ENCODE measurements around the gene THBS3.
A peak's percentile ranks its signal among the peaks of the same experiment; 100 is the strongest.
"Not testable (repeated sequence)": the region's sequence is repeated elsewhere in the genome, so short reads cannot be mapped to it uniquely, and the experiment has no call there.

The THBS3 gene

GRCh38 chr1:155233502-155233901 lies 25.8 kb upstream of the THBS3 start:
- DNase-seq: not testable (repeated sequence)

- not testable (repeated sequence) for DNase-seq
Observed at GRCh38 chr1:155232001-155232978, 24.6 kb upstream of the THBS3 start.

GRCh38 chr1:155231302-155231701 lies 23.6 kb upstream of the THBS3 start:
- not testable (repeated sequence) for DNase-seq

GRCh38 chr1:155228096-155228427 lies 20.4 kb upstream of the THBS3 start:
- no peak for DNase-seq

GRCh38 chr1:155227261-155228095 lies 19.8 kb upstream of the THBS3 start:
- peak; percentile 99 for DNase-seq

- no peak for DNase-seq
Observed at GRCh38 chr1:155226910-155227260, 19.2 kb upstream of the THBS3 start.

GRCh38 chr1:155226188-155226909 lies 18.7 kb upstream of the THBS3 start:
- DNase-seq: peak; percentile 87

- DNase-seq: not testable (repeated sequence)
Observed at GRCh38 chr1:155225404-155225759, 17.7 kb upstream of the THBS3 start.

- no peak for DNase-seq
Observed at GRCh38 chr1:155223047-155223446, 15.3 kb upstream of the THBS3 start.

- not testable (repeated sequence) for DNase-seq
Observed at GRCh38 chr1:155220211-155220965, 12.7 kb upstream of the THBS3 start.

- DNase-seq: peak; percentile 19
Observed at GRCh38 chr1:155219592-155220031, 11.9 kb upstream of the THBS3 start.

GRCh38 chr1:155218854-155219591 lies 11.3 kb upstream of the THBS3 start:
- no peak for DNase-seq

GRCh38 chr1:155214702-155215101 lies 7.0 kb upstream of the THBS3 start:
- peak; percentile 27 for DNase-seq

GRCh38 chr1:155212051-155212440 lies 4.3 kb upstream of the THBS3 start:
- not testable (repeated sequence) for DNase-seq

- DNase-seq: not testable (repeated sequence)
Observed at GRCh38 chr1:155211381-155212050, 3.8 kb upstream of the THBS3 start.

- no peak for DNase-seq
Observed at GRCh38 chr1:155210314-155211104, 2.8 kb upstream of the THBS3 start.

- no peak for DNase-seq
Observed at GRCh38 chr1:155209312-155209721, 1.6 kb upstream of the THBS3 start.

GRCh38 chr1:155208541-155209311 lies 1.0 kb upstream of the THBS3 start, which contains the start of gene MTX1:
TSS of gene MTX1 (plus strand) at chr1:155208695. CDS start at chr1:155208805, 110 bp downstream.
- DNase-seq: peak; percentile 95

Measured in CD4-positive, alpha-beta T cell treated with Interleukin-4 for 4 hours (primary cell).